NCI-H2227 (cell line): Measurements from ENCODE around the gene WRAP73.

Experiments used
- DNase-seq: peaks from one replicate; lab custom pipeline; 2025; ENCODE audit not compliant: unreplicated experiment; lab: John Stamatoyannopoulos, UW

Gene WRAP73

DNA sequence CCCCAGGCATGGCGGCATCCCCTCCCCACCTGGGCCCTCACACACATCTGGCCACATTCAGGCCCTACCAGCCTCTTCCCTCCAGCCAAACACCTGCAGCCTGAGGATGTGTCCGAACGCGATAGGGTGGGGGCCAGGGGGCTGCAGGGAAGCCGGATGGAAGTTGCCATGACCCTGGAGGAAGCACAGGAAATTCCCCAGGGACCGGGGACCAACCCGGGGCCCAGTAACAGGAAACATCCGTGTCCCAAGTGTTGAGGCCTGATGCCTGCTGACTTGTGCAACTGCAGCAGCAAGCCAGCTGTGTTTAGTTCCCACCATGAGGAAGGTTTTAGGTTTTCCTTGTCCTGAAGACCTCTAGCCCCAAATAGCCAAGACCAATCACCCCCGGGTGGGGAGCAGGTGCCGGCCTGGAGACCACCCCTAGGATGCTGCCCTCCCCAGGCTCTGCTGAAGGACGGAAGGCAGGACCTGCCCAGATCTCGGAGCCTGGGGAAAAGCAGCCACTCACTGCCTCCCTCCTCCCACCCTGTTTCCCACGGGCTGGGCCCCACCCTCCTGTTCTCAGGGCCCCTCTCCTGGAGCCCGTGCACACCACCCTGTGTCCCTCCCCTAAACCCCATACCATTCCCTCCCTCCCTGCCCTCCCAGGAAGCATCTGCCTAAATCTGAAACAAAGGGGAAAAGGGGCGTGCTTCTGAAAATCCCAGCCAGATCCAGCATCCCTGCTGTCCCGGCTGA is 68.4 kb downstream of the WRAP73 start:
- no peak for DNase-seq
